PC-9 (cell line): ENCODE results near the gene TMEM198. TPM values are rescaled to one million over a fixed set of nuclear protein-coding genes. Genes with fewer than 3 reads are reported as not detected.

ENCODE experiments used
- BruUV-seq: library from RNA; stranded (reverse); fragments of 400-500 nt; replicated peaks from 2 replicates; lab custom pipeline; 2021; lab: Mats Ljungman, UMichigan
- CTCF ChIA-PET: fragments of 300-600 bp; sonication (Branson Sonifier 250); formaldehyde crosslinking; loops from one replicate; lab custom pipeline; 2022; ENCODE audit warnings: antibody characterized with exemption; lab: Charles Lee
- POLR2A ChIA-PET: fragments of 300-600 bp; sonication (Branson Sonifier 250); formaldehyde crosslinking; loops from one replicate; lab custom pipeline; 2022; ENCODE audit warnings: antibody characterized with exemption; ENCODE audit not compliant: unreplicated experiment; lab: Charles Lee
- DNase-seq, 2 experiments: peaks; one replicate each; pipeline versions ENCODE4 v3.0.0 to v3.0.0-alpha.2; 2015 to 2022; ENCODE audit warnings: mixed read lengths in 1 of 2
- H2AFZ ChIP-seq: fragments of 200-600 bp; sonication (generic); 2 replicates; pipeline ENCODE4 v1.8.1; 2017; ENCODE audit warnings: antibody characterized with exemption
- H3F3A ChIP-seq: fragments of 200-600 bp; sonication (generic); 2 replicates; pipeline ENCODE4 v1.8.1; 2017; ENCODE audit warnings: antibody characterized with exemption, mild to moderate bottlenecking, low read depth; ENCODE audit not compliant: insufficient read depth
- H3K27ac ChIP-seq: fragments of 200-600 bp; sonication (generic); 2 replicates; pipeline ENCODE4 v1.6.1; 2016; ENCODE audit warnings: mixed run types
- H3K27me3 ChIP-seq: fragments of 200-600 bp; sonication (generic); 2 replicates; pipeline ENCODE4 v1.6.1; 2016; ENCODE audit warnings: low read depth, mixed run types; ENCODE audit not compliant: insufficient read depth
- H3K36me3 ChIP-seq: fragments of 200-600 bp; sonication (generic); 2 replicates; pipeline ENCODE4 v1.6.1; 2016; ENCODE audit warnings: low read depth, mixed run types
- H3K4me1 ChIP-seq: fragments of 200-600 bp; sonication (generic); replicated peaks from 2 replicates; pipeline ENCODE4 v1.6.1; 2016; ENCODE audit warnings: mixed run types; ENCODE audit not compliant: insufficient read depth
- H3K4me2 ChIP-seq: fragments of 200-600 bp; sonication (generic); 2 replicates; pipeline ENCODE4 v1.6.1; 2017; ENCODE audit warnings: mixed run types
- H3K4me3 ChIP-seq: fragments of 200-600 bp; sonication (generic); 2 replicates; pipeline ENCODE4 v1.6.1; 2016; ENCODE audit warnings: mixed run types
- H3K79me2 ChIP-seq: fragments of 200-600 bp; sonication (generic); 2 replicates; pipeline ENCODE4 v1.6.1; 2017; ENCODE audit warnings: low read depth, mixed run types
- H3K9me2 ChIP-seq: fragments of 200-600 bp; sonication (generic); 2 replicates; pipeline ENCODE4 v1.8.1; 2017; ENCODE audit warnings: mild to moderate bottlenecking; ENCODE audit not compliant: insufficient read depth
- H3K9me3 ChIP-seq: fragments of 200-600 bp; sonication (generic); 2 replicates; pipeline ENCODE4 v1.8.1; 2016; ENCODE audit warnings: low read depth; ENCODE audit not compliant: insufficient read depth
- H4K20me1 ChIP-seq: fragments of 200-600 bp; sonication (generic); 2 replicates; pipeline ENCODE4 v1.8.1; 2017; ENCODE audit not compliant: insufficient read depth
- EZH2 ChIP-seq: fragments of 200-600 bp; sonication (generic); IDR thresholded peaks from 2 replicates; pipeline ENCODE4 v1.8.0; 2017; ENCODE audit warnings: antibody characterized with exemption, low read depth
- intact Hi-C: fragments of 100-400 bp; cut with micrococcal nuclease; formaldehyde crosslinking; loops from one replicate; pipeline ENCODE4 v1.10.0; 2022; ENCODE audit not compliant: unreplicated experiment
- total RNA-seq: library from RNA; stranded (reverse); gene quantifications from 2 replicates; pipeline ENCODE4 v1.2.3, GENCODE V29; 2021
- TF ChIP-seq, protein P1 (sequence below): fragments of 200-600 bp; sonication (generic); conservative IDR thresholded peaks from 2 replicates; pipeline ENCODE4 v1.6.1; 2017; ENCODE audit warnings: mixed run types, antibody characterized with exemption, mild to moderate bottlenecking, moderate library complexity

Gene TMEM198
- total RNA-seq, 1 experiment from 2014 or later = 3.6 TPM

DNA sequence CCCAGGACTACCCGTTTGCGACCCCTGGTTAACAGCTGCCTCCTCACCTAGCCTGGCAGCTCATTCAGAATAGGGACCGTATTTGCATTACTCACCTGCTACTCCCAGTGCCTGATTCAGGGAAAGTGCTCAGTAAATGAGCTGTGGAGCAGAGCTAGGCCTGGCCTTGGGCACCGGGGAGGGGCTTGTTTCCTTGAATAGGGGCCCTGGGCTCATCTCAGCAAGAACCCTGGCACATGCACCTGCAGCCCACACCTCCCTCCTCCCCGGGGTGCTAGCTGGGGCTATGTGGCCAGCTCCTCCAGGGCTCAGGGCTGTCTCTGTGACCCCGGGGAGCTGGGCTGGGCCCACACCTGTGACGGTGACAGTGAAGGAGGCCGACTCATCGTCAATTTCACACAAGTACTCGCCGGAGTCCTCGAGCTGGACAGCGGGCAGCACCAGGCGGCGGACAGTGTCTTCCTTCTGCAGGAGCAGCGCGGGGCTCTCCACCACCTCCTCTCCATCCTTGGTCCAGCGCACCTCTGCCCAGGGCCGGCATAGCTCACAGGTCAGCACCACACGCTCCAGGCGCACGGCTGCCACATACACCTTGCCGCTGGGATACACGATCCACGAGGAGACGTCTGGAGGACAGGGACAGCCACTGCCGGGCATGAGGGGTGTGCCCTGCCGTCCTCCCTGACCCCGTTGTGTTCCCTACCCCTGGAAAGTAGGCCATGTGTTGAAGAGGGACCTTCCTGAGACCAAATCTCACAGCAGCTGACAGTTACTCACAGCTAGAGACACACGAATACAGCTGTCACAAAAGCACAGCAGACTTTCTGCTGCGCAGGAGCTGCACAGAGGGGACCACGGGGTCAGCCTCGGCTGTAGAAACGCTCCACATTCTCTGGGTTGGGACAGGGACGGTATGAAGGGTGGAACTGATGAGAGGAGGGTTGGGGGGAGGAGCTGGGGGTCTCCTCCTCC, 18.5 kb downstream of the TMEM198 start:
- TF ChIP-seq, protein P1, sequence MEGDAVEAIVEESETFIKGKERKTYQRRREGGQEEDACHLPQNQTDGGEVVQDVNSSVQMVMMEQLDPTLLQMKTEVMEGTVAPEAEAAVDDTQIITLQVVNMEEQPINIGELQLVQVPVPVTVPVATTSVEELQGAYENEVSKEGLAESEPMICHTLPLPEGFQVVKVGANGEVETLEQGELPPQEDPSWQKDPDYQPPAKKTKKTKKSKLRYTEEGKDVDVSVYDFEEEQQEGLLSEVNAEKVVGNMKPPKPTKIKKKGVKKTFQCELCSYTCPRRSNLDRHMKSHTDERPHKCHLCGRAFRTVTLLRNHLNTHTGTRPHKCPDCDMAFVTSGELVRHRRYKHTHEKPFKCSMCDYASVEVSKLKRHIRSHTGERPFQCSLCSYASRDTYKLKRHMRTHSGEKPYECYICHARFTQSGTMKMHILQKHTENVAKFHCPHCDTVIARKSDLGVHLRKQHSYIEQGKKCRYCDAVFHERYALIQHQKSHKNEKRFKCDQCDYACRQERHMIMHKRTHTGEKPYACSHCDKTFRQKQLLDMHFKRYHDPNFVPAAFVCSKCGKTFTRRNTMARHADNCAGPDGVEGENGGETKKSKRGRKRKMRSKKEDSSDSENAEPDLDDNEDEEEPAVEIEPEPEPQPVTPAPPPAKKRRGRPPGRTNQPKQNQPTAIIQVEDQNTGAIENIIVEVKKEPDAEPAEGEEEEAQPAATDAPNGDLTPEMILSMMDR = no peak
- no peak for TF ChIP-seq EZH2
- Histone ChIP-seq H3K27me3 (no peaks in the 10 kb centered on the region), H3K79me2 (no peaks in the 10 kb centered on the region), H3K4me1 (no peaks in the 10 kb centered on the region), H4K20me1 (no peaks in the 10 kb centered on the region), H3K9me2 (no peaks in the 10 kb centered on the region), H3K4me3 (no peak overlapping the region), H3K4me2 (no peak overlapping the region), H3K27ac (no peak overlapping the region), H3K36me3 (no peaks in the 10 kb centered on the region), H3K9me3 (no peaks in the 10 kb centered on the region), H2AFZ (no peak overlapping the region), H3F3A (no peaks in the 10 kb centered on the region)
- DNase-seq = no peak
- BruUV-seq = no TSS peak
- CTCF ChIA-PET = interaction anchor here (0.5 to 1.2 kb wide), 3 partner anchors 10 to 48 kb away, joined by 3 to 6 read pairs (median 3); partner anchors contain the start of gene ASIC4
- intact Hi-C loops = no loop called here
- POLR2A ChIA-PET = interaction anchor here (0.5 kb wide), 1 partner anchor 35 kb away, joined by 3 read pairs; no protein-coding TSS in a partner anchor

GRCh38 chr2:219563271-219563928, 19.6 kb downstream of the TMEM198 start:
- Histone ChIP-seq H3F3A (0 out of 2 replicates have a peak, but pooled peaks cover 1% of the 10 kb centered on the region), H3K9me3 (no peaks in the 10 kb centered on the region), H3K36me3 (no peaks in the 10 kb centered on the region), H3K27ac (no peak overlapping the region), H3K27me3 (no peaks in the 10 kb centered on the region), H3K4me2 (no peak overlapping the region), H3K79me2 (no peaks in the 10 kb centered on the region), H3K4me3 (no peak overlapping the region), H3K4me1 (peaks cover 3% of the 10 kb centered on the region), H2AFZ (no peak overlapping the region), H4K20me1 (no peaks in the 10 kb centered on the region), H3K9me2 (no peaks in the 10 kb centered on the region)
- POLR2A ChIA-PET = no interaction called here
- CTCF ChIA-PET = no interaction called here
- intact Hi-C loops = no loop called here
- no TSS peak for BruUV-seq
- TF ChIP-seq, protein P1 = no peak
- no peak for TF ChIP-seq EZH2
- no peak for DNase-seq

DNA sequence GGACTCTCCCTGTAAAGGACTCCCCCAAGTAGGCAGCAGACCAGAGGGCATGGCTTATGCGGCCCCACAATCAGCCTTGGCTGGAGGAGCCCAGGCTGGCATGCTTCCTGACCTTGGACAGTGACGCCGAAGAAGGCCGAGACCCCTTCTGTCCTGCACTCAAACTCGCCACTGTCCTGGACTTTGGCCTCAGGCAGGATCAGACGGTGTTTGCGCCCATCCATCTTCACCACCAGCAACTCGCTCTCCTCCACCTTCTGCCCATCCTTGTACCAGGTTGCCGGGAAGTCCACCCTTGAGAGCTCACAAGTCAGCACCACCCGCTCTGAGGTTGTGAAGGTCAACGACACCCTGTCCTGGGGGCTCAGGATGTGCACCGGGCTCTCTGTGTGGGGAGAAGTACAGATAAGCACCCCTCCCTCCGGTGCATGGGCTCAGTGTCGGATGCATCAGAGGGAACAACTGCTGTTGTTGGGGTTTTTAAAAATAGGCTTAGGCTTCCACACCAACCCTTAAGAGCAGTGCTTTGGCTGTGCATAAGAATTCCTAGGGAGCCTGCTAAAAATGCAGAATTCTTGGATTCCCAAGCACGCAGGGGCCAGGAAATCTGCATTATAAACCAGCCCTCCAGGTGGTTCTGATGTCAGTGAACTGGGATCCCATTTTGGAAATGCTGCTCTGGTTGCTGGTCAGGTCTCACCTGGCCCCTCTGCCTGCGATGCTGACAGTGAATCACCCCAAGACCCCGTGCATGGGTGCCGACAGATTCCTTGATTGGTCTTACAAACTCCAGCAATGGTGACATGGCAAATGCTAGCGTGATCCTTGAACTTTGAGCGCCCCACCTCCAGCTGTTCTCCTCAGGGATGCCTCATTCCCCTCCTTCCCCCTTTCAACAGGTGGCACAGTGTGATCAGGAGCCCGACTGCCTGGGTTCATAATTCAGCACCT, 21.6 kb downstream of the TMEM198 start:
- Histone ChIP-seq H3K4me3 (no peak overlapping the region), H3K9me2 (no peaks in the 10 kb centered on the region), H3K9me3 (no peaks in the 10 kb centered on the region), H3K4me2 (no peak overlapping the region), H3K79me2 (peaks cover 13% of the 10 kb centered on the region), H2AFZ (no peak overlapping the region), H3K27me3 (no peaks in the 10 kb centered on the region), H3K27ac (no peak overlapping the region), H4K20me1 (no peaks in the 10 kb centered on the region), H3F3A (peaks cover 13% of the 10 kb centered on the region), H3K4me1 (peaks cover 19% of the 10 kb centered on the region), H3K36me3 (no peaks in the 10 kb centered on the region)
- ChIA-PET CTCF (no interaction called here), POLR2A (no interaction called here)
- no peak for TF ChIP-seq EZH2
- TF ChIP-seq, protein P1 = no peak
- no peak for DNase-seq
- intact Hi-C loops = no loop called here
- no TSS peak for BruUV-seq
